Stimulated activated CD4-positive, alpha-beta T cell treated with anti-CD3 and anti-CD28 coated beads, Interleukin-1b, Interleukin-23, amount 100 ng/mL, for 48 hours (primary cell): ENCODE data around the gene IFT52.
"Not testable (repeated sequence)": the region's sequence is repeated elsewhere in the genome, so short reads cannot be mapped to it uniquely, and the experiment has no call there.

Experiments
- DNase-seq: peaks from one replicate; pipeline ENCODE4 v3.0.0-alpha.2; 2020

The IFT52 gene

DNA sequence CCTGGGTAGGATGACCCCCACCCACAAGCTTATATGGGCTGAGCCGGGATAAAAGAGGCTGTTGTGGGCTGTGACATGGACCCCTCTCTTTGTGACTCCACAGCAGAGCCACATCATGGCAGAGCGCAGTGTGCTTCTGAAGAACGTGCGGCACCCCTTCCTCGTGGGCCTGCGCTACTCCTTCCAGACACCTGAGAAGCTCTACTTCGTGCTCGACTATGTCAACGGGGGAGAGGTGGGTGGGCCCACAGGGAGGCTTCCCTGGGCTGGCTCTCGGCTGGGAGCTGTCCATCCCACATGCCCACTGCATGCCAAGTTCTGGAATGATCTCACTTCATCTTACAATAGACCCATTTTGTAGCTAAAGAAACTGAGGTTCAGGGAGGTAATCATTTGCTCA, 21.5 kb upstream of the IFT52 start:
- no peak for DNase-seq

DNA sequence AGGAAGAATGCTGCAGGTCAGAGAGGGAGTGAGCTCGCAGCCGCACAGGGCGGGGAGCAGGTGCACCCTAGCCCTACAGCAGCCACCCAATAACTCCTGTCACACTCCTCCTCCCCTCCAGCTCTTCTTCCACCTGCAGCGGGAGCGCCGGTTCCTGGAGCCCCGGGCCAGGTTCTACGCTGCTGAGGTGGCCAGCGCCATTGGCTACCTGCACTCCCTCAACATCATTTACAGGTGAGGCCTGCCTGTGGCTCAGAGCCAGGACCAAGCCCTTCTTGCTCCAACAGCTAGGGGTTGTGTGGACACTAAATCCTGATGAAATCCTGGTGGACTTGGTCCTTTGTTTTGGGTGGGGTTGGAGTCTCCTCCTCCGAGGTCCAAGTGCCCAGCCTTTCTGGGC, 20.2 kb upstream of the IFT52 start:
- DNase-seq, result no peak

DNA sequence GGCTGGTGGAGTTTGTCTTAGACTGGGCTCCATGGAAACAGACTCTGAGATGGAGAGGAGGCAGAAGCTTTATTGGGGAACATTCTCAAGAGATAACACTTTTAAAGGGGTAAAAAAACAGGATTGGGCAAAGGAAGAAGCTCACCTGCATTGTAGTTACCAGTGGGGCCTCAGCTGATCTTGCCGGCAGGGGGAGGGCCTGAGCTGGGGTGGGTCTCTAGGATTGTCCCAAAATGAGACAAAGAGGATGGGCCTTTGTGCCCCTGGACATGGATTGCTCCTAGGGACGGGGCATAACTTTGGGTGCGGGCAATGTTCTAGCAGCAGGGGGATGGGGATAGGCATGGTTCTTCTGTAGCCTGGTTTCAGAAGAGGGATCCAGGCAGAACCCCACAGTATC, 19.4 kb upstream of the IFT52 start:
- no peak for DNase-seq

DNA sequence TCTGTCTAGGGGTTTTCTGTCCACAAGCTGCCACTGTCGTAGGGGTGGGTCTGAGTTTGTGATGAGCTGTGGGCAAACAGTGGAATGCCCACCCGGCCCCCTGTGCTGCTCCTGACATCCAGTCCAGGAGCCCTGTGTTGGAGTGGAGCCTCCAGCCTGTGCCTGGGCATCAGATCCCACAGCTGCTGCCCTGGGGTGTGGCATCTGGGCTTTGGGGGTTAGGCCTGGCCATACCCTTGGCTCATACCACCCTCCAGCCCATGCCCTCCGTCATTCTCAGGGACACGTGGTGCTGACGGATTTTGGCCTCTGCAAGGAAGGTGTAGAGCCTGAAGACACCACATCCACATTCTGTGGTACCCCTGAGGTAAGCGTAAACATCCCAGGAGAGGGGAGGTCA, 19.0 kb upstream of the IFT52 start:
- no peak for DNase-seq

DNA sequence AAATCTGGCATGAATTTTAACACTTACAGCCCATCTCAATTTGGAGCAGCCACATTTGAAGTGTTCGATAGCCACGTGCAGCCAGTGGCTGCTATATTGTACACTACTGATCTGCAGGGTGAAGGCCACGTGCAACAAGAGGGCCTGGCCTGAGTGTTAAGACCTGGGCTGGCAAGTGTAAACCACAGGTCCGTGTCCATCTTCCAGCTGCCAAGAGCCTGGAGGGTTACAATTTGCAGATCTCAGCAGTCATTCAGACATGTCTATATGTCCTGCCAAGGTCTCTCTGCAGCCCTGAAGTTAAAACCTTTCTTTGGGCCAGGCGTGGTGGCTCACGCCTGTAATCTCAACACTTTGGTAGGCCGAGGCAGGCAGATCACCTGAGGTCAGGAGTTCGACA, 17.8 kb upstream of the IFT52 start:
- DNase-seq, result no peak

DNA sequence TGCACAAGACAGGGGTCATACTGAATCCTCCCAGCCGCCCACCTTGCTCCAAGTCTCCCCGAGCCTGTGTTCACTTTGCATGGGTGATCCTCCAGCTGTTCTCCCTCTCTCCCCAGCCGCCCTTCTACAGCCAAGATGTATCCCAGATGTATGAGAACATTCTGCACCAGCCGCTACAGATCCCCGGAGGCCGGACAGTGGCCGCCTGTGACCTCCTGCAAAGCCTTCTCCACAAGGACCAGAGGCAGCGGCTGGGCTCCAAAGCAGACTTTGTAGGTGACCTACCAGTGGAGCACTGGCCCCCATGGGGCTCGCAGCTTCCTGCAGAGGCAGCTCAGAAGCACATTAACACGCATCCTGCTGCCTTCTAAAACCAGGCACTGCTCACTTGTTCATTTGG, 14.6 kb upstream of the IFT52 start:
- DNase-seq, result no peak

DNA sequence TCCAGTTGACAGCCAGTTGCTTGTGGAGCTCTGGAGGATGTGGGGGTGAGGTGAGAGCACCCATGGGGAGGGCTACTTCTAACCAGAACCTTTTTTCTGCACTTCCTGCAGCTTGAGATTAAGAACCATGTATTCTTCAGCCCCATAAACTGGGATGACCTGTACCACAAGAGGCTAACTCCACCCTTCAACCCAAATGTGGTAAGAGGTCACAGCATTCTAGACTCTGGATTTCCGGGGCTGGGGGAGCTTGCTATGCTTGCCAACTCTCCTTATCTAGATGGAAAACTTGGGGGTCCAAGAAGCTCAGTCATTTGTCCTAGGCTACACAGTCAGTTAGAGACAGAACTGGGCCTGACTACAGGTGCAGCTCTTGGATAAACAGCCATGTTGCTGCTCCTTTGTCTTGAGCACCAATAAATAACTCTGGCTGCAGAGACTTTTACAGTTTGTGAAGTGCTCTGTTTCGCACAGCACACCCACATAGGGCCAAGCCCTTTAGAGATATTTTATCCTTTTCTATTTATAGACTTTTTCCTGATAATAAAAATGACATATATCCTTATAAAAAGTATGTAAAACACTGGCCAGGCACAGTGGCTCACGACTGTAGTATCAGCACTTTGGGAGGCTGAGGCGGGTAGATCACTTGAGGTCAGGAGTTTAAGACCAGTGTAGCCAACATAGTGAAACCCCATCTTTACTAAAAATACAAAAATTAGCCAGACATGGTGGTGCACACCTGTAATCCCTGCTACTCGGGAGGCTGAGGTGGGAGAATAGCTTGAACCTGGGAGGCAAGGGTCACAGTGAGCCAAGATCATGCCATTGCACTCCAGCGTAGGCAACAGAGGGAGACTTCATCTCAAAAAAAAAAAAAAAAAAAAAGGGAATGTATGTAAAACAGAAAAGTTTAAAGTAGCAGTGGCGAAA, 10.6 kb upstream of the IFT52 start:
- no peak for DNase-seq

DNA sequence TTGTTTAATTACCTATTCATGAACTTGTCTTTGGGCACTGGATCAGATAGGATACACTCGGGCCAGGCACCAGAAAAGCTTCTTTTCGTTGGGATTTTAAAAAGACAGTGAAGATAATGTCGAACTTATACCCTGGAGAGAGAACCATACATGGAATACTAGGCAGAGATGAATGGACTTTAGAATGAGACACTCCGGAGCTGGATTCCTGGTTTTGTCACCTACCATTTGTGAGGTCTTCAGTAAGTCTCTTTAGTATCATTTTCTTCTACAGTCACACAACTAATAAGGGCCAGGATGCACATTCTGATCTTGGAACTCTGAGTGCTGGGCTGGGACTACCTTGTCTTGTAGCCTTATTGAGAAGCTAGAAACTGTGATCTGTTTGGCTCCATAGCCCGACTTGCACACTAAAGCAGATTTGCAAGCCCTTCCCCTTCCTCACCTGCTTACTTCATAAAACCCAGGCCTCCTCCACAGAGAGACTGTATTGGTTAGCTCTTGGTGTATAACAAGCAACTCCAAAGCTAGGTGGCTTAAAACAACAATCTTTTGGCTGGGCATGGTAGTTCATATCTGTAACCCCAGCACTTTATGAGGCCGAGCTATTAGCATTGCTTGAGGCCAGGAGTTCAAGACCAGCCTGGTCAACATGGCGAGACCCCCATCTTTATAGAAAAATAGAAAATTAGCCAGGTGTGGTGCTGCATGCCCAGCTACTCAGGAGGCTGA, 7.4 kb upstream of the IFT52 start:
- no peak for DNase-seq

DNA sequence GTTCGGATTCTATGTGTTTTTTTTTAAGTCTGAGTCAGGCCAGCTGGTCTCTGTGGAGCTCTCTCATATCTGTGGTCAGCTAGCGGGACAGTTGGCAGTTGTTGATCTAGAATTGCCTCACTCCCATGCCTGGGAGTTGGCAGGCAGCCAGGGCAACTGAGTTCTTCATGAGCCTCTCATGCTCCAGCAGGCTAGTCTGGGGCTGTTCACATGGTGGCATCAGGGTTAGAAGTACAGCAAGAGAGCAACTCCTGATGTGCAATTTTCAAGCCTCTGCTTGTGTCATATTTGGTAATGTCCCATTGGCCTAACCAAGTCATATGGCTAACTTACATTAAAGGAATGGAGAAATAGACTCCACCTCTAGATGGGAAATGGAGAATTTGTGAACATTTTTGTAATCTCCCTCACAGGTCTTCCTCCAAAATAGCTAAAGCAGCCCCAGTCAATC, 6.7 kb upstream of the IFT52 start:
- no peak for DNase-seq

DNA sequence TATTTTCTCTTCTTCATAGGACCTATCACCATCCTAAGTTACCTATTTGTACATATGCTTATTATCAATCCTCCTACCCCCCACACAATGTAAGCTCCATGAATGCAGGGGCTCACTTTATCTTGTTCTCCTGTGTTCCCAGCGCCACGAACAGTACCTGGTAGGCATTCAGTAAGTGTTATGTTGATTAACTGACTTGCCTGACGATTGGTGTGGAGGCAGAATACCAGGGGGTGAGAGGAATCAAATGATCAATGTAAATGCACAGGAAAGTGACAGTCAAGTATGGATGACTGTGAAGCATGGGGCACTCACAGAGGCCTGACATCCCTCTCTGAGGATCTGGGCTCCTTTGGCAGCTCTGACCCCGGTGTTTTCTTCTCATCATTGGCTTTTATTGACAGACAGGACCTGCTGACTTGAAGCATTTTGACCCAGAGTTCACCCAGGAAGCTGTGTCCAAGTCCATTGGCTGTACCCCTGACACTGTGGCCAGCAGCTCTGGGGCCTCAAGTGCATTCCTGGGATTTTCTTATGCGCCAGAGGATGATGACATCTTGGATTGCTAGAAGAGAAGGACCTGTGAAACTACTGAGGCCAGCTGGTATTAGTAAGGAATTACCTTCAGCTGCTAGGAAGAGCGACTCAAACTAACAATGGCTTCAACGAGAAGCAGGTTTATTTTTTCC, 6.1 kb upstream of the IFT52 start:
- no peak for DNase-seq

DNA sequence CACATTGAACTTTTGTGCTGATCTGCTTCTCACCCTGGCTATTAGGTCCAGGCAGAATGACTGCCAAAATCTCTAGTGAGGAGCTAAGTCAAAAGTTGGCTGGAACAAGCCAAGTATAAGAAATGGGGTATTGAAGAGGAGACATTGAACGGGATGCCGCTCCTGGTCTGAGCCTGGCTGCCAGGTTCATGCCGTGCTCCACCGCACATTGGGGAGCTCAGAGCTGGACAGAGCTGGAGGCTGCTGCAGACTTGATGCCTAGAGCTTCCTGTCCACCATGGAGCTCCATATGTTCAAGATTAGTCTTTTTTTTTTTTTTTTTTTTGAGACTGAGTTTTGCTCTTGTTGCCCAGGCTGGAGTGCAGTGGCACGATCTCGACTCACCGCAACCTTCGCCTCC, 4.1 kb upstream of the IFT52 start:
- DNase-seq, result no peak

DNA sequence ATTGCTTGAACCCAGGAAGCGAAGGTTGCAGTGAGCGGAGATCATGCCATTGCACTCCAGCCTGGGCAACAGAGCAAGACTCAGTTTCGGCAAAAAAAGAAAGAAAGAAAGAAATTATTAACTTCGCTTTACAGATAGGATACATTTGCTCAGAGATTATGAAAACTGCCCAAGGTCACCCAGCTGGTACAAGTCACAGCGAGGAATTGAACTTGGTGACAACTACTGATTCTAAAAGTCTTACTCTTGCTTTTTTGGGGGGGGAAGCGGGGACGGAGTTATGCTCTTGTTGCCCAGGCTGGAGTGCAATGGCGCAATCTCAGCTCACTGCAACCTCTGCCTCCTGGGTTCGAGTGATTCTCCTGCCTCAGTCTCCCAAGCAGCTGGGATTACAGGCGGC, 2.2 kb upstream of the IFT52 start:
- not testable (repeated sequence) for DNase-seq

DNA sequence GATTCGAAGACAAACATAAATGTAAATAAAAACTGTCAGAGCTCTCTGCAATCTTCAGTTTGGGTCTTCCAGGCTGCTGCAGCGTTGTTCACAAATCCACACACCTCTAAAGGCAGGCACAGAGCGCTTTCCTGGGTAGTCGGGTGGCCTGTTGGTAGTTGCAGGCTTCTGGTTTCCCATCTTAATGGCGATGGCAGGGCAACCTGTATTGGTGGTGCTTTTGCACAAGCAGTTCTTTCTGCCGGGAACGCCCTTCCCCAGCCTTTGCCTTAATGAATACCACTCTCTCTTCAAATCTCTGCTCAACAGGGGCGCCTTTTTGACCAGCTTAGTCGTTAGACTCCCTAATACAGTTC, 723 bp upstream of the IFT52 start:
- peak; percentile 7 for DNase-seq

DNA sequence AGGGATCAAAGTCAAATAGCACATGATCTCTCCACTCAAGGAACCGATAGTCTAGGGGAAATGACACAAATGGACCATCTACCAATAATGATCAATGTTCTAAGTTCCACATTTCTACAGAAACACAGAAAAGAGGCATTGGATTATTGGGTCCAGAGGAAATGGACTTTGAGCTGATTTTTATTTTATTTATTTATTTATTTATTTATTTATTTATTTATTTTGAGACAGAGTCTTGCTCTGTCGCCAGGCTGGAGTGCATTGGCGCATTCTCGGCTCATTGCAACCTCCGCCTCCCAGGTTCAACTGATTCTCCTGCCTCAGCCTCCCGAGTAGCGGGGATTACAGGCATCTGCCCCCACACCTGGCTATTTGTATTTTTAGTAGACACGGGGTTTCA, 11.2 kb downstream of the IFT52 start:
- not testable (repeated sequence) for DNase-seq

DNA sequence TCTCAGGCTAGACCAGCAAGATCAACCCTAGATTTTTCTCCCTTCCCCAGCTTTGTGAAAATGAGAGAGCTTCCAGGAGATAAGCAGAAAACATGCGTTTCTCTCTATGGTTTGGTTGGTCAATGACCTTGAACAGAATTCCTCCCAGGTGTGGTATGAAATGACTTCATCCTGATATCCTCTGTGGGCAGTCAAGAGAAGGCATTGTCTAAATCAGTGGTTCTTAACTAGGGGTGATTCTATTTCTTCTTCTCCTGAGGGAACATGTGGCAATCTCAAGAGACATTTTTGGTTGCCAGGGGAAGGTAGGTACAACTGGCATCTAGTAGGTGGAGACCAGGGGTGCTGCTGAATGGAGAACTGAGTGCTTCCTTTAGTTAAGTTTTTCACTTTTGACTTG, 12.4 kb downstream of the IFT52 start:
- no peak for DNase-seq

DNA sequence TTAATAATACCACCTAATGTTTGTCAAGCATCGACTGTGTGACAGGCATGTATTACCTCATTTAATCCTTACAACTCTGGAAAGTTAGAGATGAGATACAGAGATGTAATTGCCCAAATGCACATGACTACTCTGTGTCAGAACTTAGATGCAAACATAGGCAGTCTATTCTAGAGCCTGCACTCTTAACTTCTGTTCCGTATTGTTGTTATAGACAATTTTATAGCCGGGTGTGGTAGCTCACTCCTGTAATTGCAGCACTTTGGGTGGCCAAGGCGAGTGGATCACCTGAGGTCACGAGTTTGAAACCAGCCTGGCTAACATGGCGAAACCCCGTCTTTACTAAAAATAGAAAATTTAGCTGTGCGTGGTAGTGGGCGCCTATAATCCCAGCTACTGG, 15.0 kb downstream of the IFT52 start:
- no peak for DNase-seq

DNA sequence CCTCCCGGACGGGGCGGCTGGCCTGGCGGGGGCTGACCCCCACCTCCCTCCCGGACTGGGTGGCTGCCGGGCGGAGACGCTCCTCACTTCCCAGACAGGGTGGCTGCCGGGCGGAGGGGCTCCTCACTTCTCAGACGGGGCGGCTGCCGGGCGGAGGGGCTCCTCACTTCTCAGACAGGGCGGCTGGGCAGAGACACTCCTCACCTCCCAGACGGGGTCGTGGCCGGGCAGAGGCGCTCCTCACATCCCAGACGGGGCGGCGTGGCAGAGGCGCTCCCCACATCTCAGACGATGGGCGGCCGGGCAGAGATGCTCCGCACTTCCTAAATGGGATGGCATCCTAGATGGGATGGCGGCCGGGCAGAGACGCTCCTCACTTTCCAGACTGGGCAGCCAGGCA, 16.5 kb downstream of the IFT52 start:
- DNase-seq, result not testable (repeated sequence)

DNA sequence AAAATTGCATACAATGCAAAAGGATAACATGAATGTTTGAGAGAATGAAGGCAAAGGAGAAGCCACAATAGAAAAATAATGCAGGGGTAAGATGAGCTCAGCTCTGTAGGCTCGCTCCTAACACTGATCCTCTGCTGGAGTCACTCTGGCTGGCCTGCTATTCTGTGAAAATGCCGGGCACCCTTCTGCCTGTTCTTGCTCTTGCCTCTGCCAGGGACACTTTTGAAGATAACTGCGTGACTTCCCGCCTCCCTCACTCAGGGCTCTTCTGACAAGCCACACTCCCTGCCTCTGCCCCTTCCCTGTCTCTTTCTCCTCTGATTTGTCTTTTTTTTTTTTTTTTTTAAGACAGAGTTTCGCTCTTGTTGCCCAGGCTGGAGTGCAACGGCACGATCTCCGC, 40.9 kb downstream of the IFT52 start:
- no peak for DNase-seq

DNA sequence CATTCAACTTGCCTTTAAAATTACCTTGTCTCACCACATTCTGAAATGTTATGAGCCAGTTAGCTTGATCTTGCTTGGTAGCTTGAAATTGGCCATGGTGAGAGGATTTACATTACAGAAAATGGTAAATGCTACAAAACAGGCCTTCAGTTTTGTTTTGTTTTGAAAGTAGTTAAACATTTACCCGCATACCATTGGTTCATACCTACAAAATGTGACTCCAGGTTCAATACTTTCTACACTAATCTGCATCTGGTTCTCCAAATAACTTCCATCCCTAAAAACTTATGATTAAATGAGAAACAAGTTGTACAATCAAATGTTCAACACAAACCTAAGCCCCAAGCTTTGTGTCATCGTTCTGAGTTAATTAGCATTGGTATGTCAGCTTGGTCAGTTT, 45.7 kb downstream of the IFT52 start:
- DNase-seq, result no peak

DNA sequence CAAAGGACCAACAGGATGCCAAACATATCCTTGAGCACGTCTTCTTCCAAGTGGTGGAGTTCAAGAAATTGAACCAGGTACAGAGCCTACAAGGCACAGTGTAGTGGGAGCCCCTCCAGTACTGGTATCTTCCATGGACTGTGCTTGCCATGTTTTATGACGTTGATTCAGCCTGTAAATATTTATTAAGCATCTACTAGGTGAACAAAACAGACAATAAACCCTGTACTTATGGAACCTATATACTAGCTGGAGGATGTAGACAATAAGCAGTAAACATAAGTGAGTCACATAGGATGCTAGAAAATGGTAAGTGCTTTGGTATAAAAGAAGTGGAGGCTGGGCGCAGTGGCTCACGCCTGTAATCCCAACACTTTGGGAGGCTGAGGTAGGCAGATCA, 51.8 kb downstream of the IFT52 start:
- no peak for DNase-seq

DNA sequence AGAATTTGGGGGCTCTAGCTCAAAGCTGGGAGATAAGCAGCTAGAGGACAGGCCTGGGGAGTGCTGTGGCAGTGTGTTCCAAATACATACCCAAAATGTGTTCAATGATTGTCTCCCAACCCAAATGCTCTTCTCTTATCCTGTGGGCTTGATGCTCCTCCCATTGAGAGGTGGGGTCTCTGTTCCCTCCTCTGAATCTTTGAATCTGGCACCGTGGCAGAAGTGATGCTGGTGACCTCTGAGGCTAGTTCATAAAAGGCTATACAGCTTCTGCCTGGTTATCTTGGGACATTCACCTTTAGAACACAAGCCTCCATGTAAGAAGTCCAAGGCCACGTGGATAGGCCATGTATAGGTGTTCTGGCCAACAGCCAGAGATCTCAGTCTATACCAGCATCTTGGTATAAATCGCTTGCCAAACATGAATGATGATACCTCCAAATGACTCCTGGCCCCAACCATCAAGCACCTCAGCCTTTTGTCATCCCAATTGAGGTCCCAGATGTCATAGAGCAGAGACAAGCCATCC, 60.3 kb downstream of the IFT52 start:
- DNase-seq, result no peak

DNA sequence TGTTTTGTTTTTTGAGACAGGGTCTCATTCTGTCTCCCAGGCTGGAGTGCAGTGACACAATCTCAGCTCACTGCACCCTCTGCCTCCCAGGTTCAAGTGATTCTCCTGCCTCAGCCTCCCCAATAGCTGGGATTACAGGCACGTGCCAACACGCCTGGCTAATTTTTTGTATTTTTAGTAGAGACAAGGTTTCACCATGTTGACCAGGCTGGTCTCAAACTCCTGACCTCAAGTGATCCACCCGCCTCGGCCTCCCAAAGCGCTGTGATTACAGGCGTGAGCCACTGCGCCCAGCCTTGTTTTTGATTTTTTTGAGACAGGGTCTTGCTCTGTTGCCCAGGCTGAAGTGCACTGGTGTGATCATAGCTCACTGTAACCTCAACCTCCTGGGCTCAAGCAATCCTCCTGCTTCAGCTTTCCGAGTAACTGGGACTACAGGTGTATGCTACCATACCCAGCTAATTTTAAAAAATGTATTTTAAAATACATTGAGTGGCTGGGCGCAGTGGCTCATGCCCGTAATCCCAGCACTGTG, 61.0 kb downstream of the IFT52 start:
- not testable (repeated sequence) for DNase-seq

DNA sequence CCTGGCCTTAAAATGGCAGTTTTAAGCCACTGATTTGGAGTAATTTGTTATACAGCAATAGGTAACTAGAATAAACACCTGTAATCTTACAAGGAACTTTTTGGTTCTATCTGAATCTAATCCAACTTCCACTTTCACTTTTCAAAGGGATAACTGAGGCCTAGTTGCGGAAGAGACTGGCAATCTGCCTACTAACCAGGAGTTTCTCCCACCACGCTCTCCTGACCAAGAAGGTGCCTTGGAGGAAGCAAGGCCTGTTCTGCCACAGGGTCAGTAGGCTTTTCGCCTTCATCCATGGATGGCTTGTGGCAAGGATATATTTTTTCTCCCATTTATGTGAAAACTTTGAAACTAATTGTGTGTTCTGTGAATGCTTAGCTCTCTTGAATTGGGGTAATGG, 63.2 kb downstream of the IFT52 start:
- DNase-seq, result no peak
